ENCODE measurements around the gene TRAPPC2L. TPM values are rescaled to one million over a fixed set of nuclear protein-coding genes. Genes with fewer than 3 reads are reported as not detected.

The TRAPPC2L gene
- total RNA-seq, 1 experiment from 2014 or later: 94.1 TPM

DNA sequence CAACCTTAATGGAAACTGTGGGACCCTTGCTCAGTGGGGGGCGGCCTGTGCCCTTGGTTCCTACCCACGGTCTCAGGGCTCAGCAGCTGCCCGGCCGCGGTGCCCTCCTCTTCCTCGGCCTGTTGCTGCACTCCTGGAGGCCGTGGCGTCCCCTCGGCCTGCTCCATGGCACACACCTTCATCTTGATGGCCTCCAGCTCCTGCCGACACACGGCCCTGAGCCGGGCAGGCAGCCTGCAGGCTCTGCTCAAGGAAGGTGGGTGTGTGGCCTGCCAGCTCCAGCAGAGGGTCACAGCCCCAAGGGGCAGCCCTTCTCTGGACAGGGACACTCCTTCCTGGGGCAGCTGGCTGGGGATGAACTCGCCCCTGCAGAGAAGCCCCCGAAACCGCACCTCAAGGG, 8.8 kb downstream of the TRAPPC2L start:
- ATAC-seq: no peak

More for the DNA sequence above, 8.8 kb downstream of the TRAPPC2L start:
- Histone ChIP-seq H3K4me2 (ENCODE audit: low read length) (no peak overlapping the region), H3K36me3 (ENCODE audit: control insufficient read depth in 1 of 2, insufficient read depth in 2 of 2, low read length in 2 of 2) (peaks cover 4 to 6% of the 10 kb centered on the region in 2 experiments; a peak in 3 of 4 replicates), H4K20me1 (ENCODE audit: insufficient read depth) (no peaks in the 10 kb centered on the region), H3K27me3 (ENCODE audit: insufficient read depth, low read length) (no peaks in the 10 kb centered on the region), H3K4me1 (ENCODE audit: control insufficient read depth in 1 of 2, insufficient read depth in 2 of 2, low read length in 2 of 2) (no peaks in the 10 kb centered on the region), H2AFZ (ENCODE audit: low read depth, low read length, poor library complexity, severe bottlenecking) (no peak overlapping the region), H3K27ac (ENCODE audit: low read depth, low read length) (no peak overlapping the region), H3K9me2 (ENCODE audit: insufficient read depth) (no peaks in the 10 kb centered on the region), H3K9me3 (ENCODE audit: control insufficient read depth in 1 of 2, insufficient read depth in 1 of 2, low read depth in 1 of 2, low read length in 2 of 2) (no peaks in the 10 kb centered on the region), H3K4me3 (replicated peaks in 1 of 2; ENCODE audit: low read depth in 1 of 2, low read length in 2 of 2) (no peak overlapping the region), H3K79me2 (ENCODE audit: insufficient read depth, low read length) (no peaks in the 10 kb centered on the region), H3K9ac (ENCODE audit: low read length) (no peak overlapping the region)
- intact Hi-C loops (cut with micrococcal nuclease): no loop called here
- TF ChIP-seq POLR2A (IDR thresholded peaks at IDR 0.05; ENCODE audit: borderline replicate concordance, extremely low read depth, insufficient read depth, insufficient read length): no peak
- no peak for TF ChIP-seq EZH2phosphoT487 (IDR thresholded peaks at IDR 0.05; ENCODE audit: borderline replicate concordance)
- TF ChIP-seq EGR1 (IDR thresholded peaks at IDR 0.05; ENCODE audit: low read depth): no peak
- TF ChIP-seq, protein P1, sequence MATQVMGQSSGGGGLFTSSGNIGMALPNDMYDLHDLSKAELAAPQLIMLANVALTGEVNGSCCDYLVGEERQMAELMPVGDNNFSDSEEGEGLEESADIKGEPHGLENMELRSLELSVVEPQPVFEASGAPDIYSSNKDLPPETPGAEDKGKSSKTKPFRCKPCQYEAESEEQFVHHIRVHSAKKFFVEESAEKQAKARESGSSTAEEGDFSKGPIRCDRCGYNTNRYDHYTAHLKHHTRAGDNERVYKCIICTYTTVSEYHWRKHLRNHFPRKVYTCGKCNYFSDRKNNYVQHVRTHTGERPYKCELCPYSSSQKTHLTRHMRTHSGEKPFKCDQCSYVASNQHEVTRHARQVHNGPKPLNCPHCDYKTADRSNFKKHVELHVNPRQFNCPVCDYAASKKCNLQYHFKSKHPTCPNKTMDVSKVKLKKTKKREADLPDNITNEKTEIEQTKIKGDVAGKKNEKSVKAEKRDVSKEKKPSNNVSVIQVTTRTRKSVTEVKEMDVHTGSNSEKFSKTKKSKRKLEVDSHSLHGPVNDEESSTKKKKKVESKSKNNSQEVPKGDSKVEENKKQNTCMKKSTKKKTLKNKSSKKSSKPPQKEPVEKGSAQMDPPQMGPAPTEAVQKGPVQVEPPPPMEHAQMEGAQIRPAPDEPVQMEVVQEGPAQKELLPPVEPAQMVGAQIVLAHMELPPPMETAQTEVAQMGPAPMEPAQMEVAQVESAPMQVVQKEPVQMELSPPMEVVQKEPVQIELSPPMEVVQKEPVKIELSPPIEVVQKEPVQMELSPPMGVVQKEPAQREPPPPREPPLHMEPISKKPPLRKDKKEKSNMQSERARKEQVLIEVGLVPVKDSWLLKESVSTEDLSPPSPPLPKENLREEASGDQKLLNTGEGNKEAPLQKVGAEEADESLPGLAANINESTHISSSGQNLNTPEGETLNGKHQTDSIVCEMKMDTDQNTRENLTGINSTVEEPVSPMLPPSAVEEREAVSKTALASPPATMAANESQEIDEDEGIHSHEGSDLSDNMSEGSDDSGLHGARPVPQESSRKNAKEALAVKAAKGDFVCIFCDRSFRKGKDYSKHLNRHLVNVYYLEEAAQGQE (IDR thresholded peaks at IDR 0.05; ENCODE audit: low read depth): no peak
- TF ChIP-seq SIN3A (IDR thresholded peaks at IDR 0.05; ENCODE audit: low read depth): no peak
- no peak for TF ChIP-seq ELF1 (IDR thresholded peaks at IDR 0.05; ENCODE audit: borderline replicate concordance, low read depth)
- TF ChIP-seq, protein P2, sequence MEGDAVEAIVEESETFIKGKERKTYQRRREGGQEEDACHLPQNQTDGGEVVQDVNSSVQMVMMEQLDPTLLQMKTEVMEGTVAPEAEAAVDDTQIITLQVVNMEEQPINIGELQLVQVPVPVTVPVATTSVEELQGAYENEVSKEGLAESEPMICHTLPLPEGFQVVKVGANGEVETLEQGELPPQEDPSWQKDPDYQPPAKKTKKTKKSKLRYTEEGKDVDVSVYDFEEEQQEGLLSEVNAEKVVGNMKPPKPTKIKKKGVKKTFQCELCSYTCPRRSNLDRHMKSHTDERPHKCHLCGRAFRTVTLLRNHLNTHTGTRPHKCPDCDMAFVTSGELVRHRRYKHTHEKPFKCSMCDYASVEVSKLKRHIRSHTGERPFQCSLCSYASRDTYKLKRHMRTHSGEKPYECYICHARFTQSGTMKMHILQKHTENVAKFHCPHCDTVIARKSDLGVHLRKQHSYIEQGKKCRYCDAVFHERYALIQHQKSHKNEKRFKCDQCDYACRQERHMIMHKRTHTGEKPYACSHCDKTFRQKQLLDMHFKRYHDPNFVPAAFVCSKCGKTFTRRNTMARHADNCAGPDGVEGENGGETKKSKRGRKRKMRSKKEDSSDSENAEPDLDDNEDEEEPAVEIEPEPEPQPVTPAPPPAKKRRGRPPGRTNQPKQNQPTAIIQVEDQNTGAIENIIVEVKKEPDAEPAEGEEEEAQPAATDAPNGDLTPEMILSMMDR (IDR thresholded peaks at IDR 0.05 in 2 of 3, conservative IDR thresholded peaks at IDR 0.05 in 1 of 3; ENCODE audit: borderline replicate concordance in 1 of 3, insufficient read depth in 1 of 3, low read depth in 2 of 3, low read length in 2 of 3): no peak
- TF ChIP-seq FOSL1 (IDR thresholded peaks at IDR 0.05; ENCODE audit: low read depth): no peak
- TF ChIP-seq SRF (IDR thresholded peaks at IDR 0.05; ENCODE audit: low read depth): no peak
- TF ChIP-seq TCF7L2 (IDR thresholded peaks at IDR 0.05; ENCODE audit: borderline replicate concordance, extremely low read depth, insufficient read depth, insufficient read length): no peak
- no peak for TF ChIP-seq SP1 (IDR thresholded peaks at IDR 0.05; ENCODE audit: low read depth)
- ChIA-PET POLR2A (no interaction called here), CTCF (interaction anchor here (1.0 kb wide), 1 partner anchor 9 kb away, joined by 3 read pairs; the partner anchor contains the start of genes GALNS and TRAPPC2L), RAD21 (ENCODE audit: low non-redundant PET in 1 of 2, low total read pairs in 2 of 2, uncharacterized antibody in 2 of 2, unreplicated experiment in 2 of 2) (no interaction called here)
- BruUV-seq (replicated peaks): no TSS peak
- no peak for DNase-seq (ENCODE audit: low read depth, low spot score)

All from HCT116 (cell line).